OCI-LY1 (cell line): Measurements from ENCODE around the gene SPINK6.

Experiments
- EZH2 ChIP-seq: fragments of 200-600 bp; sonication (generic), shearing (Covaris generic); IDR thresholded peaks from 2 replicates; pipeline ENCODE4 v1.8.0; 2017; ENCODE audit warnings: borderline replicate concordance, mixed run types, mild to moderate bottlenecking, antibody characterized with exemption, low read length, moderate library complexity, mixed read lengths
- TF ChIP-seq, protein P1 (sequence below): fragments of 200-600 bp; sonication (generic), shearing (Covaris generic); IDR thresholded peaks from 2 replicates; pipeline ENCODE4 v1.5.1; 2017; ENCODE audit warnings: mild to moderate bottlenecking, antibody characterized with exemption, low read length, moderate library complexity, mixed read lengths

DNA sequence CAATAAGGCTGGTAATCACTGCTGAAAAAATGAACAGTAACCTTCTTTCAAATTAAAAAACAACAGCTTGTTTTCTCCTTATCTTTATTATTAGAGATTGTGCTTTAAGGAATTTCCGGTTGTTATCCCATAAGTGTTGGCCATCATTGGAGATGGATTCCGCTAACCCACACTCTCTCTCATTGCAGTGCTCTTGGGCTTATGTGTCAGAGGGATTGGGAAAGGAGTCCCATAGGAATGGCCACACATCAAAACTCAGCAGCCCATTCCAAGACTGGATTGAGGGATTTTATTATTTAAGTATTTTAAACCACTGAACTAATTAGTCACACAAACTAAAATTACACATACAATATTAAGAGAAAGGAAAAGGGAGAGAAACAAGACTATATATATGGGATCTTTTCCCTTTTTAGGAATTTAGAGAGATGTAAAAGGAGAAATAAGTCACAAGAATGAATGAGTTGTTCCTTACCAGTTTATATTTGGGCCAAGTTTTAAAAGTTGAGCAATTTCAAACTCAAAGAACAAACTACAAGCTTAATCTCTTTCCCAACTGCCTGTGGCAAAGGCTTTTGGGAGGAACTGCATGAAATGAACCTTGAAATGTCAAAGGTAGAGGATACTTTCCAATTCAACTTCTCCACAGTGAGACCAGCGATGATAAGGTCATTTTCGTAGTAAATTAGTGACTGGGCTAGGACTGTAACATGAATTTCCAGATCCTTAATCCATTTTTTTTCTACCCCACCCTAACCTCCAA is 2.4 kb downstream of the SPINK6 start:
- TF ChIP-seq, protein P1, sequence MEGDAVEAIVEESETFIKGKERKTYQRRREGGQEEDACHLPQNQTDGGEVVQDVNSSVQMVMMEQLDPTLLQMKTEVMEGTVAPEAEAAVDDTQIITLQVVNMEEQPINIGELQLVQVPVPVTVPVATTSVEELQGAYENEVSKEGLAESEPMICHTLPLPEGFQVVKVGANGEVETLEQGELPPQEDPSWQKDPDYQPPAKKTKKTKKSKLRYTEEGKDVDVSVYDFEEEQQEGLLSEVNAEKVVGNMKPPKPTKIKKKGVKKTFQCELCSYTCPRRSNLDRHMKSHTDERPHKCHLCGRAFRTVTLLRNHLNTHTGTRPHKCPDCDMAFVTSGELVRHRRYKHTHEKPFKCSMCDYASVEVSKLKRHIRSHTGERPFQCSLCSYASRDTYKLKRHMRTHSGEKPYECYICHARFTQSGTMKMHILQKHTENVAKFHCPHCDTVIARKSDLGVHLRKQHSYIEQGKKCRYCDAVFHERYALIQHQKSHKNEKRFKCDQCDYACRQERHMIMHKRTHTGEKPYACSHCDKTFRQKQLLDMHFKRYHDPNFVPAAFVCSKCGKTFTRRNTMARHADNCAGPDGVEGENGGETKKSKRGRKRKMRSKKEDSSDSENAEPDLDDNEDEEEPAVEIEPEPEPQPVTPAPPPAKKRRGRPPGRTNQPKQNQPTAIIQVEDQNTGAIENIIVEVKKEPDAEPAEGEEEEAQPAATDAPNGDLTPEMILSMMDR: no peak
- no peak for TF ChIP-seq EZH2
